A549 (cell line): ENCODE data around the gene DTNA. TPM values are rescaled to one million over a fixed set of nuclear protein-coding genes. Genes with fewer than 3 reads are reported as not detected.
A peak's percentile ranks its signal among the peaks of the same experiment; 100 is the strongest.

Experiments
- ATAC-seq, 2 experiments: fragments of 200-7000 bp in 1 of 2; fragments of >200 bp in 1 of 2; cut with Nextera tagmentation in 1 of 2; cut with Tn5 transposase in 1 of 2; 3 replicates each; pipeline versions ENCODE4 v1.8.0 to v1.9.1; 2018 to 2020; ENCODE audit warnings: mild to moderate bottlenecking in 1 of 2, moderate library complexity in 1 of 2
- CTCF ChIA-PET: fragments of 300-600 bp; sonication (Branson Sonifier 250); formaldehyde crosslinking; extraction: SDS; loops from one replicate; lab custom pipeline; 2021; ENCODE audit warnings: antibody characterized with exemption, inconsistent platforms; lab: Yijun Ruan, JAX
- POLR2A ChIA-PET: fragments of 350-600 bp; formaldehyde crosslinking; extraction: SDS; loops from one replicate; lab custom pipeline; 2021; ENCODE audit warnings: antibody characterized with exemption, inconsistent platforms; lab: Yijun Ruan, JAX
- DNase-seq, 2 experiments: peaks; one replicate each; pipeline versions ENCODE4 v3.0.0 to v3.0.0-alpha.2; 2011 to 2016; ENCODE audit warnings: low read depth in 1 of 2, low spot score in 1 of 2
- FAIRE-seq: peaks from 2 replicates; lab custom pipeline; 2011; peaks lifted over from hg19 to GRCh38; lab: Jason Lieb, UNC
- H3K27ac ChIP-seq, 2 experiments: fragments of >200 bp; sonication (Bioruptor Twin); formaldehyde crosslinking; 3 replicates each; pipeline ENCODE4 v1.5.1; 2016 to 2017
- H3K4me1 ChIP-seq: fragments of >200 bp; sonication (Bioruptor Twin); formaldehyde crosslinking; 3 replicates; pipeline ENCODE4 v1.6.1; 2016
- H3K4me2 ChIP-seq: fragments of >200 bp; sonication (Bioruptor Twin); formaldehyde crosslinking; 3 replicates; pipeline ENCODE4 v1.6.1; 2016
- H3K4me3 ChIP-seq: fragments of >200 bp; sonication (Bioruptor Twin); formaldehyde crosslinking; 3 replicates; pipeline ENCODE4 v1.5.1; 2016
- H3K9me3 ChIP-seq: fragments of >200 bp; sonication (Bioruptor Twin); formaldehyde crosslinking; 3 replicates; pipeline ENCODE4 v1.6.1; 2016
- CBX2 ChIP-seq: fragments of 200-600 bp; sonication (generic); IDR thresholded peaks from 2 replicates; pipeline ENCODE4 v1.6.1; 2016; ENCODE audit warnings: low read depth, mild to moderate bottlenecking, borderline replicate concordance
- CEBPB ChIP-seq, 2 experiments: fragments of >200 bp in 1 of 2; sonication (Bioruptor Twin) in 1 of 2; formaldehyde crosslinking in 1 of 2; IDR thresholded peaks; 2 replicates each; pipeline ENCODE4 v1.6.1; 2012 to 2016
- CHD2 ChIP-seq: fragments of 150-350 bp; IDR thresholded peaks from 2 replicates; pipeline ENCODE4 v1.6.1; 2014; ENCODE audit warnings: low read length; ENCODE audit not compliant: partially characterized antibody
- CTCF ChIP-seq: fragments of >200 bp; sonication (Bioruptor Twin); formaldehyde crosslinking; IDR thresholded peaks from 3 replicates; pipeline ENCODE4 v1.5.1; 2016
- ESRRA ChIP-seq: fragments of 150-350 bp; IDR thresholded peaks from 2 replicates; pipeline ENCODE4 v1.6.1; 2014; ENCODE audit warnings: mild to moderate bottlenecking, low read length, borderline replicate concordance
- FOSL2 ChIP-seq, 2 experiments: fragments of 450-650 bp in 1 of 2; fragments of >200 bp in 1 of 2; sonication (Bioruptor Twin) in 1 of 2; formaldehyde crosslinking; IDR thresholded peaks; 2 replicates each; pipeline versions ENCODE4 v1.5.0 to v1.6.1; 2016 to 2020; ENCODE audit warnings: mild to moderate bottlenecking in 1 of 2, moderate library complexity in 1 of 2
- FOXS1 ChIP-seq: fragments of 250-450 bp; sonication (Bioruptor Pico); IDR thresholded peaks from 2 replicates; pipeline ENCODE4 v1.5.0; 2020; ENCODE audit warnings: mild to moderate bottlenecking, moderate library complexity
- HES2 ChIP-seq: fragments of >200 bp; sonication (Bioruptor Twin); formaldehyde crosslinking; IDR thresholded peaks from 2 replicates; pipeline ENCODE4 v1.6.1; 2016
- HOXA7 ChIP-seq: fragments of 250-450 bp; sonication (Bioruptor Pico); IDR thresholded peaks from 2 replicates; pipeline ENCODE4 v1.5.0; 2020; ENCODE audit warnings: mild to moderate bottlenecking, moderate library complexity
- HOXB13 ChIP-seq: fragments of 250-450 bp; sonication (Bioruptor Pico); IDR thresholded peaks from 2 replicates; pipeline ENCODE4 v1.5.0; 2020; ENCODE audit warnings: low read depth, mild to moderate bottlenecking, moderate library complexity
- JUNB ChIP-seq: fragments of >200 bp; sonication (Bioruptor Twin); formaldehyde crosslinking; IDR thresholded peaks from 2 replicates; pipeline ENCODE4 v1.6.1; 2016
- MAZ ChIP-seq: fragments of 150-350 bp; IDR thresholded peaks from 2 replicates; pipeline ENCODE4 v1.6.1; 2014; ENCODE audit warnings: antibody characterized with exemption, low read depth, low read length, borderline replicate concordance
- POLR2A ChIP-seq: IDR thresholded peaks from 2 replicates; pipeline ENCODE4 v1.6.1; 2012; ENCODE audit warnings: mild to moderate bottlenecking, low read length
- POLR2AphosphoS2 ChIP-seq: conservative IDR thresholded peaks from 2 replicates; pipeline ENCODE4 v1.6.1; 2012; ENCODE audit warnings: low read length, improper control_type of control experiment, inconsistent platforms
- RARB ChIP-seq: fragments of 250-450 bp; sonication (Bioruptor Pico); IDR thresholded peaks from 2 replicates; pipeline ENCODE4 v1.8.0; 2021; ENCODE audit warnings: mild to moderate bottlenecking, moderate library complexity
- RFX5 ChIP-seq: fragments of 450-650 bp; IDR thresholded peaks from 2 replicates; pipeline ENCODE4 v1.7.1; 2014; ENCODE audit warnings: antibody characterized with exemption, mild to moderate bottlenecking, moderate library complexity
- TFCP2L1 ChIP-seq: fragments of 250-450 bp; sonication (Bioruptor Pico); IDR thresholded peaks from 2 replicates; pipeline ENCODE4 v1.5.0; 2021; ENCODE audit warnings: mild to moderate bottlenecking
- TP53 ChIP-seq: fragments of 250-450 bp; sonication (Bioruptor Pico); IDR thresholded peaks from 2 replicates; pipeline ENCODE4 v1.5.0; 2021; ENCODE audit warnings: mild to moderate bottlenecking, moderate library complexity
- ZC3H11A ChIP-seq: fragments of 450-650 bp; IDR thresholded peaks from 2 replicates; pipeline ENCODE4 v1.6.1; 2014; ENCODE audit warnings: antibody characterized with exemption, mild to moderate bottlenecking
- WGBS: methylation state at CpG from one replicate; pipeline ENCODE4 v1.1.6; 2017; ENCODE audit errors: missing lambda C conversion rate; 5-methylcytosine and 5-hydroxymethylcytosine counted together
- polyA plus RNA-seq, 4 experiments: library from polyadenylated mRNA; depleted of rRNA in 3 of 4; stranded (reverse); fragments of >200 nt; fragmentation: RNase III in 1 of 4; extraction: RNeasy Plus Mini Kit Qiagen cat#74134 plus additional on column Dnase treatment in 1 of 4; gene quantifications; 2 replicates in 3 of 4; 3 replicates in 1 of 4; pipeline ENCODE4 v1.2.3, GENCODE V29; 2011 to 2017

Gene DTNA
- polyA plus RNA-seq, 2 of the 4 experiments (the other 2 are of a cell fraction) = 0.12 TPM; not detected in 1

GRCh38 chr18:34932792-34933466 lies 222.8 kb downstream of the DTNA start:
- ATAC-seq (no peak), FAIRE-seq (no peak), DNase-seq (no peak)
- WGBS = 92% methylated on average over 4 of the region's 4 CpGs
- H3K27ac ChIP-seq = 0 out of 6 replicates have a peak overlapping the region, but pooled peaks of 1 of the 2 experiments have one; percentile 21
- H3K4me1 ChIP-seq = peaks cover 23% of the 10 kb centered on the region
- peaks cover 4% of the 10 kb centered on the region; the same call in 1 of the 3 replicates for H3K9me3 ChIP-seq
- CTCF ChIA-PET = interaction anchor here (0.9 to 1.5 kb wide), 3 partner anchors 19 to 51 kb away, joined by 4 to 5 read pairs (median 4); no protein-coding TSS in a partner anchor
- H3K4me2 ChIP-seq = no peak overlapping the region
- POLR2A ChIA-PET = no interaction called here
- H3K4me3 ChIP-seq = no peak overlapping the region
- TF ChIP-seq ZC3H11A (no peak), ESRRA (no peak)

- ChIA-PET CTCF (no interaction called here), POLR2A (no interaction called here)
- H3K9me3 ChIP-seq = peaks cover 4% of the 10 kb centered on the region; the same call in 1 of the 3 replicates
- no peak for ATAC-seq
- DNase-seq = no peak
- 88% methylated on average over 1 of the region's 1 CpG for WGBS
- H3K4me1 ChIP-seq = peaks cover 12% of the 10 kb centered on the region
- no peak overlapping the region for H3K27ac ChIP-seq
- H3K4me2 ChIP-seq = no peak overlapping the region
- no peak for FAIRE-seq
- H3K4me3 ChIP-seq = no peak overlapping the region
- TF ChIP-seq FOSL2 (IDR thresholded peaks at IDR 0.05) = no peak
- peak; percentile 52; the same call in 1 of the 2 replicates for TF ChIP-seq FOSL2 (CRISPR knock-in tag; IDR thresholded peaks at IDR 0.05)
- no peak for TF ChIP-seq RFX5
Observed at GRCh38 chr18:34933909-34934661, 224.0 kb downstream of the DTNA start.

GRCh38 chr18:34936772-34937171 lies 226.7 kb downstream of the DTNA start:
- peaks cover 4% of the 10 kb centered on the region; the same call in 1 of the 3 replicates for H3K4me1 ChIP-seq
- H3K4me3 ChIP-seq = no peak overlapping the region
- H3K27ac ChIP-seq = no peak overlapping the region
- DNase-seq = no peak
- FAIRE-seq = no peak
- ATAC-seq = no peak
- H3K9me3 ChIP-seq = no peaks in the 10 kb centered on the region
- WGBS = 83% methylated on average over 3 of the region's 3 CpGs
- ChIA-PET CTCF (interaction anchor here (1.1 kb wide), 1 partner anchor 9 kb away, joined by 3 read pairs; no protein-coding TSS in a partner anchor), POLR2A (no interaction called here)
- H3K4me2 ChIP-seq = no peak overlapping the region
- TF ChIP-seq JUNB (no peak), TP53 (CRISPR knock-in tag) (no peak), CBX2 (no peak), CEBPB (IDR thresholded peaks at IDR 0.05) (no peak), RARB (CRISPR knock-in tag) (no peak), FOXS1 (CRISPR knock-in tag) (no peak), TFCP2L1 (no peak), MAZ (no peak), POLR2AphosphoS2 (no peak), CHD2 (no peak), FOSL2 (IDR thresholded peaks at IDR 0.05) (no peak), FOSL2 (CRISPR knock-in tag; IDR thresholded peaks at IDR 0.05) (no peak), POLR2A (no peak), HOXA7 (CRISPR knock-in tag) (no peak), HOXB13 (CRISPR knock-in tag) (no peak)

GRCh38 chr18:34938090-34938489 lies 228.0 kb downstream of the DTNA start:
- FAIRE-seq (no peak), DNase-seq (no peak), ATAC-seq (no peak)
- no peak for TF ChIP-seq HES2
- TF ChIP-seq CTCF = no peak
- ChIA-PET CTCF (no interaction called here), POLR2A (no interaction called here)
- WGBS = 93% methylated on average over 1 of the region's 1 CpG
- no peak overlapping the region for H3K4me2 ChIP-seq
- H3K4me1 ChIP-seq = peaks cover 16% of the 10 kb centered on the region
- no peak overlapping the region for H3K4me3 ChIP-seq
- H3K9me3 ChIP-seq = no peaks in the 10 kb centered on the region
- no peak overlapping the region for H3K27ac ChIP-seq
